Pancreas (tissue), 10 donors: ENCODE measurements around the gene ADD2. TPM values are rescaled to one million over a fixed set of nuclear protein-coding genes. Genes with fewer than 3 reads are reported as not detected.

Source experiments
- ATAC-seq, 4 donors: fragments of 200-7000 bp; cut with Tn5 transposase; one replicate each; pipeline versions ENCODE4 v1.8.0 to v1.9.1; 2020; ENCODE audit warnings: mild to moderate bottlenecking in 4 of 4, moderate library complexity in 4 of 4
- DNase-seq, 6 donors: peaks; one replicate each; pipeline ENCODE4 v3.0.0-alpha.2; 2020
- FAIRE-seq: peaks from 2 replicates; lab custom pipeline; 2012; peaks lifted over from hg19 to GRCh38; lab: Jason Lieb, UNC
- H3K27ac ChIP-seq, 4 donors: fragments of 200-600 bp; sonication (generic); 1 replicate in 3 of 4; 2 replicates in 1 of 4; pipeline versions ENCODE4 v1.5.0 to v1.8.0; 2020
- H3K27me3 ChIP-seq, 4 donors: fragments of 200-600 bp; one replicate each; pipeline ENCODE4 v1.8.0; 2021
- H3K36me3 ChIP-seq, 3 donors: fragments of 200-600 bp; sonication (generic) in 1 of 3; one replicate each; pipeline versions ENCODE4 v1.5.0 to v1.8.0; 2020 to 2021
- H3K4me1 ChIP-seq, 3 donors: fragments of 200-600 bp; one replicate each; pipeline ENCODE4 v1.8.0; 2021
- H3K4me3 ChIP-seq, 4 donors: fragments of 200-600 bp; sonication (generic) in 2 of 4; one replicate each; pipeline versions ENCODE4 v1.5.0 to v1.8.0; 2020 to 2021
- H3K9me3 ChIP-seq, 4 donors: fragments of 200-600 bp; one replicate each; pipeline ENCODE4 v1.8.0; 2021
- WGBS, 2 donors: extraction: QIAGEN DNeasy Blood & Tissue Kit; methylation state at CpG; one replicate each; pipeline ENCODE4 v1.1.7; 2013; 5-methylcytosine and 5-hydroxymethylcytosine counted together
- intact Hi-C, 3 donors: fragments of 100-400 bp; cut with DNase I; formaldehyde crosslinking; loops; one replicate each; pipeline versions ENCODE4 v1.11.1 to v1.14.2; 2022
- polyA plus RNA-seq, 2 donors: library from polyadenylated mRNA; stranded (reverse); fragments of 200-250 nt; gene quantifications; one replicate each; pipeline ENCODE4 v1.2.3, GENCODE V29; 2013
- total RNA-seq, 6 donors: library from RNA; stranded (reverse); fragmentation: NEBNext Ultra II Directional in 4 of 6; extraction: Animal tissue kit (Norgen Biotek cat#: 25700) in 4 of 6; gene quantifications; one replicate each; pipeline versions ENCODE4 v1.2.1 to v1.2.4, GENCODE V29; 2021 to 2023
- TF ChIP-seq, protein P1 (sequence below), 4 donors: fragments of 200-600 bp; sonication (generic) in 3 of 4; IDR thresholded peaks; one replicate each; pipeline versions ENCODE4 v1.5.0 to v1.8.0; 2021; ENCODE audit warnings: antibody characterized with exemption in 4 of 4
- donor health status: healthy with polysubstance abuse.
- donor health status: DM: no; HTN: no; CAD: no; lungs with moderate emphysema.
- donor health status: DM: no; HTN: no; CAD: no.
- donor health status: control.
- donor health status: control.
- donor health status: Bipolar disorder and iron deficiency.
- donor health status: DM: yes; HTN: yes; CAD: no.
- donor health status: DM: no; HTN: no; CAD: no.
- donor health status: DM: no; HTN: no; CAD: no.
- donor health status: DM: yes; HTN: yes; CAD: no.

ADD2 gene
- total and polyA plus RNA-seq, 8 donors: 0.38 to 5.5 (median 3.3) TPM

DNA sequence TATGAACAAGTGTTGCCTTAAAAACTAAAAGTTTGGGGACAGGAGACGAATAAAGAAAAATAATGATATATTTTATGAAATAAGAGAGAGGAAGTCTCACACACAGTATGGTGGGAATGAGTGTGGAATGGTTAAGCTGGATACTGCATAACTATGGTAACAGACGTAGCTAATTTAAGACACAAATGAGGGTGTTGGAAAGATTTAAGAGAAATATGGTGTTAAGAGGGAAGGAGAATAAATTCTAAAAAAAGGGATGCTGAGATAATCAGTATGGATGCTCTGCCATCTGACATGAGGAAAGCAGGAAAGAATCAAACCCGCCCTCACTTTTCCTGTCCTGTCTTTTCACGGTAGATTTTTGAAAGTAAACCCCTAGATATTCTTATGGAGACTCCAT is 10.6 kb downstream of the ADD2 start:
- Histone ChIP-seq H3K4me3 (no peak overlapping the region), H3K4me1 (no peaks in the 10 kb centered on the region), H3K9me3 (no peaks in the 10 kb centered on the region), H3K36me3 (no peaks in the 10 kb centered on the region), H3K27me3 (no peaks in the 10 kb centered on the region), H3K27ac (no peak overlapping the region)
- FAIRE-seq: no peak
- intact Hi-C loops: no loop called here
- TF ChIP-seq, protein P1, sequence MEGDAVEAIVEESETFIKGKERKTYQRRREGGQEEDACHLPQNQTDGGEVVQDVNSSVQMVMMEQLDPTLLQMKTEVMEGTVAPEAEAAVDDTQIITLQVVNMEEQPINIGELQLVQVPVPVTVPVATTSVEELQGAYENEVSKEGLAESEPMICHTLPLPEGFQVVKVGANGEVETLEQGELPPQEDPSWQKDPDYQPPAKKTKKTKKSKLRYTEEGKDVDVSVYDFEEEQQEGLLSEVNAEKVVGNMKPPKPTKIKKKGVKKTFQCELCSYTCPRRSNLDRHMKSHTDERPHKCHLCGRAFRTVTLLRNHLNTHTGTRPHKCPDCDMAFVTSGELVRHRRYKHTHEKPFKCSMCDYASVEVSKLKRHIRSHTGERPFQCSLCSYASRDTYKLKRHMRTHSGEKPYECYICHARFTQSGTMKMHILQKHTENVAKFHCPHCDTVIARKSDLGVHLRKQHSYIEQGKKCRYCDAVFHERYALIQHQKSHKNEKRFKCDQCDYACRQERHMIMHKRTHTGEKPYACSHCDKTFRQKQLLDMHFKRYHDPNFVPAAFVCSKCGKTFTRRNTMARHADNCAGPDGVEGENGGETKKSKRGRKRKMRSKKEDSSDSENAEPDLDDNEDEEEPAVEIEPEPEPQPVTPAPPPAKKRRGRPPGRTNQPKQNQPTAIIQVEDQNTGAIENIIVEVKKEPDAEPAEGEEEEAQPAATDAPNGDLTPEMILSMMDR (IDR thresholded peaks at IDR 0.05): no peak
- 76 to 79% methylated on average over 4 of the region's 4 CpGs for WGBS, 2 donors
- no peak for DNase-seq
- no peak for ATAC-seq

DNA sequence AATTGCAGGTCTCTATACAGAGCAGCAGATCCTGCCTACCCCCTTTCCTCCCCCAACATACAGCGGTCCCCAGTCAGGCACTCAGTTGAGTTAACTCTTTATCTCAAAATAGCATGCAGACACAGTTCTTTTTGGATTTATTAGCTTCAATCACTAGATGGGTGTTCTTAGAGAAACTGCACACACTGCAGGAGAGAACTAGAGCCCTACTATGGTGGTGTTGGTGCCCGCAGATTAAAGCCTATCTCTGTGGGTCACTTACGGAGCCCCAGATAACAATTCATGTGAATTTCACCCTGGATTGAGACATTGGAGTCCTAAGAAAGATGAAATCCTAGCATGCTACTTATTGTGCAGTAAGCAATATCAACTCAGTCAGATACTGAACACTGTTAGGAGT is 11.9 kb downstream of the ADD2 start:
- H3K36me3 ChIP-seq: no peaks in the 10 kb centered on the region
- intact Hi-C loops: no loop called here
- no peak for FAIRE-seq
- no peak overlapping the region for H3K4me3 ChIP-seq
- no peak for ATAC-seq
- WGBS, 2 donors: 85 to 88% methylated on average over 3 of the region's 3 CpGs
- no peaks in the 10 kb centered on the region for H3K4me1 ChIP-seq
- H3K27ac ChIP-seq: no peak overlapping the region
- TF ChIP-seq, protein P1 (IDR thresholded peaks at IDR 0.05): no peak
- H3K27me3 ChIP-seq: no peaks in the 10 kb centered on the region
- no peak for DNase-seq
- no peaks in the 10 kb centered on the region for H3K9me3 ChIP-seq

DNA sequence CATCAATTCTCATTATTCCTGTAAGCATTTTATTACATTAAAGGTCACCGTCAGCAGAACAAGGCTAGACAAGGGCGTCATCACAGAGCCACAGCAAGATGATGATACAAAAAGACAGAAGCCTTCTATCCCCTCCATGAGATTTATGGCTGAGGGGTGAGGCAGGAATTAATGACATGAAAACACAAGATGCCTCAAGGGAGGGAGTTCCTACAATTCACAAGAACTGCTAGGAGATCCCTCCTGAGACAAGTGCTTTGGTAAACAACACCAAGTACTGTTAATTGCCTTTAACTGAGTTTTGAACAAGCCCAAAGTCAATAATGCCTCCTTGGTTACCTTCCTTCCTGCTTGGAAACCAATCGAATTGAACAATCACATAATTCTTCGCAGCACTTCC is 14.1 kb downstream of the ADD2 start:
- no peak overlapping the region for H3K27ac ChIP-seq
- H3K36me3 ChIP-seq: no peaks in the 10 kb centered on the region
- H3K9me3 ChIP-seq: no peaks in the 10 kb centered on the region
- FAIRE-seq (no peak), DNase-seq (no peak), ATAC-seq (no peak)
- H3K4me1 ChIP-seq: no peaks in the 10 kb centered on the region
- TF ChIP-seq, protein P1 (IDR thresholded peaks at IDR 0.05): no peak
- 67 to 85% methylated on average over 4 of the region's 4 CpGs for WGBS, 2 donors
- H3K4me3 ChIP-seq: no peak overlapping the region
- H3K27me3 ChIP-seq: no peaks in the 10 kb centered on the region
- intact Hi-C loops: no loop called here

DNA sequence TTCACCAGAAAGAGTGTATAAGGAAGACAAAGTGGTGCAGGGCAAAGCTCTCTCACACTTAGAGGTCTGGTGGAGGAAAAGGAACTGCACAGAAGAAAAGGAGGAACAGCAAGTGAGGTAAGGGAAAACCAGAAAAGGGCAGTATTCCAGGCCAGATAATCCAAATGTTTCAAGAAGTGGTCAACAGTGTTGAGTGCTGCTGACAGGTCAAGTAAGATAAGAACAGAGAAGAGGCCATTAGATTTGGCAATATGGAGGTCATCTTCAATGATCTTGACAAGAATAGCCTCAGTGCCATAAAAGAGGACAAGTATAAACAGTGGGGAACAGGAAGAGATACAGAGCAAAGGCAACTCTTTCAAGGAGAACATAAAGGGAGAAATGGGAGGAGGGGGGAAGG is 15.0 kb downstream of the ADD2 start:
- no peak overlapping the region for H3K27ac ChIP-seq
- DNase-seq: no peak
- no peaks in the 10 kb centered on the region for H3K27me3 ChIP-seq
- TF ChIP-seq, protein P1 (IDR thresholded peaks at IDR 0.05): no peak
- H3K4me3 ChIP-seq: no peak overlapping the region
- FAIRE-seq: no peak
- no peak for ATAC-seq
- intact Hi-C loops: no loop called here
- no peaks in the 10 kb centered on the region for H3K4me1 ChIP-seq
- no peaks in the 10 kb centered on the region for H3K9me3 ChIP-seq
- no peaks in the 10 kb centered on the region for H3K36me3 ChIP-seq

DNA sequence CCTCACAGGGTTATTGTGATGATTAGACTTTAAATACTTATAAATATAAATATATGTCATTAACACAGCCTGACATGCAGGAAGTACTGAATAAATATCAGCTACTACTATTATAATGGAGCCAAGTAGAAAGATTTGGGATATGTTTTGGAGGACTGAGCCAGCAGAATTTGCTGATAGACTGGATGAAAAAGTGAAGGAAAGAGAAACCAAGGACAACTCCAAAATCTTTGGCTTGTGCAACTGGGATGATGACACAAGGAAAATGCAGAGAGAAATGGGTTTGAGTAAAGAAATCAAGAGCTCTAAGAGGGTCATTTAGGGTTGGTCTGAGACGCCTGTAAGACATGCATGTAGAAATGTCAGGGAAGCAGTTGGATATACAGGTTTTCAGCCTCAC is 15.6 kb downstream of the ADD2 start:
- 72 to 79% methylated on average over 1 of the region's 1 CpG for WGBS, 2 donors
- TF ChIP-seq, protein P1 (IDR thresholded peaks at IDR 0.05): no peak
- no peak for DNase-seq
- no peaks in the 10 kb centered on the region for H3K4me1 ChIP-seq
- no peaks in the 10 kb centered on the region for H3K9me3 ChIP-seq
- intact Hi-C loops: no loop called here
- no peak overlapping the region for H3K4me3 ChIP-seq
- H3K27me3 ChIP-seq: no peaks in the 10 kb centered on the region
- H3K27ac ChIP-seq: no peak overlapping the region
- H3K36me3 ChIP-seq: no peaks in the 10 kb centered on the region
- no peak for FAIRE-seq
- no peak for ATAC-seq
